Cardiac muscle cell (in vitro differentiated cells and primary cell): ENCODE data around the gene IKZF3. TPM values are rescaled to one million over a fixed set of nuclear protein-coding genes. Genes with fewer than 3 reads are reported as not detected.
A peak's percentile ranks its signal among the peaks of the same experiment; 100 is the strongest.
"Not testable (repeated sequence)": the region's sequence is repeated elsewhere in the genome, so short reads cannot be mapped to it uniquely, and the experiment has no call there.

Experiments used
- DNase-seq, 2 donors: peaks; one replicate each; pipeline versions ENCODE4 v3.0.0 to v3.0.0-alpha.2; 2010 to 2017; ENCODE audit warnings: low read depth in 1 of 2, low spot score in 1 of 2
- H3K27ac ChIP-seq: fragments of 200-600 bp; sonication (generic); 2 replicates; pipeline ENCODE4 v1.5.1; 2016
- H3K27me3 ChIP-seq: fragments of 200-600 bp; sonication (generic); 2 replicates; pipeline ENCODE4 v1.6.0; 2016; ENCODE audit warnings: control low read depth
- H3K36me3 ChIP-seq: fragments of 200-600 bp; sonication (generic); 2 replicates; pipeline ENCODE4 v1.5.1; 2016; ENCODE audit warnings: control low read depth
- H3K4me1 ChIP-seq: fragments of 200-600 bp; sonication (generic); 2 replicates; pipeline ENCODE4 v1.8.1; 2017; ENCODE audit warnings: low read depth, mild to moderate bottlenecking, mixed run types
- H3K4me3 ChIP-seq: fragments of 200-600 bp; sonication (generic); 2 replicates; pipeline ENCODE4 v1.5.1; 2016; ENCODE audit warnings: mild to moderate bottlenecking
- H3K9me3 ChIP-seq: fragments of 200-600 bp; sonication (generic); 2 replicates; pipeline ENCODE4 v1.5.1; 2017; ENCODE audit warnings: low read depth, mild to moderate bottlenecking, control low read depth
- polyA plus RNA-seq: library from polyadenylated mRNA; unstranded; fragments of >200 nt; fragmentation: Nextera tagmentation; extraction: Ambion mirVana; gene quantifications from 2 replicates; pipeline ENCODE4 v1.2.1, GENCODE V29; 2016
- total RNA-seq: library from RNA; depleted of rRNA; stranded (reverse); fragments of >200 nt; gene quantifications from 2 replicates; pipeline ENCODE4 v1.2.3, GENCODE V29; 2016
- TF ChIP-seq, protein P1 (sequence below): IDR thresholded peaks from 2 replicates; pipeline ENCODE4 v1.5.1; 2012; ENCODE audit warnings: low read depth, mild to moderate bottlenecking, low read length

Gene IKZF3
- total and polyA plus RNA-seq, 2 experiments from 2014 or later: not detected

GRCh38 chr17:39751016-39751543 is 113.0 kb downstream of the IKZF3 start:
- no peak for DNase-seq
- TF ChIP-seq, protein P1, sequence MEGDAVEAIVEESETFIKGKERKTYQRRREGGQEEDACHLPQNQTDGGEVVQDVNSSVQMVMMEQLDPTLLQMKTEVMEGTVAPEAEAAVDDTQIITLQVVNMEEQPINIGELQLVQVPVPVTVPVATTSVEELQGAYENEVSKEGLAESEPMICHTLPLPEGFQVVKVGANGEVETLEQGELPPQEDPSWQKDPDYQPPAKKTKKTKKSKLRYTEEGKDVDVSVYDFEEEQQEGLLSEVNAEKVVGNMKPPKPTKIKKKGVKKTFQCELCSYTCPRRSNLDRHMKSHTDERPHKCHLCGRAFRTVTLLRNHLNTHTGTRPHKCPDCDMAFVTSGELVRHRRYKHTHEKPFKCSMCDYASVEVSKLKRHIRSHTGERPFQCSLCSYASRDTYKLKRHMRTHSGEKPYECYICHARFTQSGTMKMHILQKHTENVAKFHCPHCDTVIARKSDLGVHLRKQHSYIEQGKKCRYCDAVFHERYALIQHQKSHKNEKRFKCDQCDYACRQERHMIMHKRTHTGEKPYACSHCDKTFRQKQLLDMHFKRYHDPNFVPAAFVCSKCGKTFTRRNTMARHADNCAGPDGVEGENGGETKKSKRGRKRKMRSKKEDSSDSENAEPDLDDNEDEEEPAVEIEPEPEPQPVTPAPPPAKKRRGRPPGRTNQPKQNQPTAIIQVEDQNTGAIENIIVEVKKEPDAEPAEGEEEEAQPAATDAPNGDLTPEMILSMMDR: no peak

GRCh38 chr17:39750131-39751015 is 113.7 kb downstream of the IKZF3 start:
- H3K27ac ChIP-seq: no peak overlapping the region
- no peaks in the 10 kb centered on the region for H3K9me3 ChIP-seq
- peak in 1 of 2 donors; percentile 80 for DNase-seq

More at GRCh38 chr17:39751016-39751543, 113.0 kb downstream of the IKZF3 start:
- Histone ChIP-seq H3K36me3 (no peaks in the 10 kb centered on the region), H3K4me3 (no peak overlapping the region), H3K27ac (no peak overlapping the region), H3K27me3 (no peaks in the 10 kb centered on the region), H3K4me1 (peaks cover 18% of the 10 kb centered on the region), H3K9me3 (no peaks in the 10 kb centered on the region)

GRCh38 chr17:39748444-39749034 is 115.6 kb downstream of the IKZF3 start:
- not testable (repeated sequence) for H3K36me3 ChIP-seq, H3K4me3 ChIP-seq, DNase-seq, H3K27ac ChIP-seq, H3K4me1 ChIP-seq, H3K27me3 ChIP-seq, H3K9me3 ChIP-seq

More at GRCh38 chr17:39750131-39751015, 113.7 kb downstream of the IKZF3 start:
- H3K36me3 ChIP-seq: no peaks in the 10 kb centered on the region
- H3K4me1 ChIP-seq: peaks cover 11% of the 10 kb centered on the region
- no peaks in the 10 kb centered on the region for H3K27me3 ChIP-seq
- H3K4me3 ChIP-seq: no peak overlapping the region
- TF ChIP-seq, protein P1: no peak

- Histone ChIP-seq H3K36me3 (no peaks in the 10 kb centered on the region), H3K9me3 (no peaks in the 10 kb centered on the region), H3K27me3 (no peaks in the 10 kb centered on the region), H3K4me3 (no peak overlapping the region), H3K27ac (no peak overlapping the region), H3K4me1 (peaks cover 6% of the 10 kb centered on the region)
- TF ChIP-seq, protein P1: no peak
- DNase-seq: no peak
These were observed 116.4 kb downstream of the IKZF3 start for GRCh38 chr17:39747745-39748144.

GRCh38 chr17:39746145-39746461 is 118.0 kb downstream of the IKZF3 start:
- H3K9me3 ChIP-seq: no peaks in the 10 kb centered on the region
- no peak for DNase-seq
- H3K4me1 ChIP-seq: peaks cover 6% of the 10 kb centered on the region
- H3K27ac ChIP-seq: no peak overlapping the region
- no peaks in the 10 kb centered on the region for H3K27me3 ChIP-seq
- H3K4me3 ChIP-seq: no peak overlapping the region
- no peaks in the 10 kb centered on the region for H3K36me3 ChIP-seq
- TF ChIP-seq, protein P1: no peak
